ENCODE data around the gene OR1F1. TPM values are rescaled to one million over a fixed set of nuclear protein-coding genes. Genes with fewer than 3 reads are reported as not detected.
"Not testable (repeated sequence)": the region's sequence is repeated elsewhere in the genome, so short reads cannot be mapped to it uniquely, and the experiment has no call there.

The OR1F1 gene
- total RNA-seq = not detected

- Mint-ChIP-seq H3K4me3 (peak within 1 kb of the TSS; percentile 73), H3K9me3 (no peaks in the 10 kb centered on the region), H3K4me1 (peaks cover 43% of the 10 kb centered on the region), H3K27ac (peak within 1 kb of the TSS; percentile 68), H3K27me3 (peaks cover 81% of the 10 kb centered on the region), H3K36me3 (no peaks in the 10 kb centered on the region)
- ATAC-seq (ENCODE audit: low read depth) (peak; percentile 59), DNase-seq (peak; percentile 74)
- POLR2A ChIA-PET = interaction anchor here (0.6 to 1.7 kb wide), 8 partner anchors 17 to 269 kb away, joined by 3 to 7 read pairs (median 4); partner anchors contain the start of genes ZNF174, ZNF200, ZNF263 and ZSCAN32
Observed at GRCh38 chr16:3187798-3188674, at the start of gene OR1F1. Gene OR1F1, plus strand, starts transcription at chr16:3188204.

- Mint-ChIP-seq H3K4me1 (peaks cover 14% of the 10 kb centered on the region), H3K36me3 (peaks cover 8% of the 10 kb centered on the region), H3K27ac (no peak overlapping the region), H3K27me3 (no peaks in the 10 kb centered on the region), H3K9me3 (no peaks in the 10 kb centered on the region), H3K4me3 (no peak overlapping the region)
- DNase-seq (no peak), ATAC-seq (ENCODE audit: low read depth) (no peak)
- POLR2A ChIA-PET = interaction anchor here (1.9 kb wide), 1 partner anchor 12 kb away, joined by 6 read pairs; no protein-coding TSS in a partner anchor
Observed at GRCh38 chr16:3138342-3138741, 49.7 kb upstream of the OR1F1 start.

GRCh38 chr16:3138823-3139426, 49.1 kb upstream of the OR1F1 start:
- Mint-ChIP-seq H3K4me3 (no peak overlapping the region), H3K9me3 (no peaks in the 10 kb centered on the region), H3K4me1 (peaks cover 10% of the 10 kb centered on the region), H3K36me3 (peaks cover 8% of the 10 kb centered on the region), H3K27ac (no peak overlapping the region), H3K27me3 (no peaks in the 10 kb centered on the region)
- ATAC-seq (ENCODE audit: low read depth) (no peak), DNase-seq (no peak)
- POLR2A ChIA-PET = interaction anchor here (1.9 kb wide), 1 partner anchor 12 kb away, joined by 6 read pairs; no protein-coding TSS in a partner anchor

- not testable (repeated sequence) for DNase-seq; H3K27ac Mint-ChIP-seq; H3K4me1 Mint-ChIP-seq; ATAC-seq (ENCODE audit: low read depth); H3K9me3 Mint-ChIP-seq; H3K4me3 Mint-ChIP-seq; H3K36me3 Mint-ChIP-seq; H3K27me3 Mint-ChIP-seq
- POLR2A ChIA-PET = interaction anchor here (1.5 kb wide), 1 partner anchor 11 kb away, joined by 3 read pairs; no protein-coding TSS in a partner anchor
Observed at GRCh38 chr16:3139561-3139960, 48.4 kb upstream of the OR1F1 start.

- Mint-ChIP-seq H3K4me3 (no peak overlapping the region), H3K4me1 (peaks cover 6% of the 10 kb centered on the region), H3K36me3 (peaks cover 8% of the 10 kb centered on the region), H3K27me3 (no peaks in the 10 kb centered on the region), H3K27ac (no peak overlapping the region), H3K9me3 (no peaks in the 10 kb centered on the region)
- ATAC-seq (ENCODE audit: low read depth) = no peak
- no peak for DNase-seq
- POLR2A ChIA-PET = interaction anchor here (1.5 kb wide), 1 partner anchor 10 kb away, joined by 3 read pairs; no protein-coding TSS in a partner anchor
Observed at GRCh38 chr16:3140603-3141427, 47.2 kb upstream of the OR1F1 start.

GRCh38 chr16:3141781-3142311, 46.2 kb upstream of the OR1F1 start:
- H3K27me3 Mint-ChIP-seq = no peaks in the 10 kb centered on the region
- H3K36me3 Mint-ChIP-seq = peaks cover 8% of the 10 kb centered on the region
- no peaks in the 10 kb centered on the region for H3K9me3 Mint-ChIP-seq
- POLR2A ChIA-PET = no interaction called here
- ATAC-seq (ENCODE audit: low read depth) (no peak), DNase-seq (no peak)
- no peak overlapping the region for H3K4me3 Mint-ChIP-seq
- no peak overlapping the region for H3K27ac Mint-ChIP-seq
- peaks cover 2% of the 10 kb centered on the region for H3K4me1 Mint-ChIP-seq

GRCh38 chr16:3142327-3142726, 45.7 kb upstream of the OR1F1 start:
- POLR2A ChIA-PET = no interaction called here
- ATAC-seq (ENCODE audit: low read depth) (no peak), DNase-seq (no peak)

GRCh38 chr16:3142770-3143169, 45.2 kb upstream of the OR1F1 start:
- ATAC-seq (ENCODE audit: low read depth) (no peak), DNase-seq (no peak)
- peaks cover 8% of the 10 kb centered on the region for H3K36me3 Mint-ChIP-seq
- H3K27me3 Mint-ChIP-seq = no peaks in the 10 kb centered on the region
- H3K9me3 Mint-ChIP-seq = no peaks in the 10 kb centered on the region
- no peak overlapping the region for H3K27ac Mint-ChIP-seq
- H3K4me1 Mint-ChIP-seq = peaks cover 2% of the 10 kb centered on the region
- POLR2A ChIA-PET = no interaction called here
- no peak overlapping the region for H3K4me3 Mint-ChIP-seq

More at GRCh38 chr16:3142327-3142726, 45.7 kb upstream of the OR1F1 start:
- no peaks in the 10 kb centered on the region for H3K27me3 Mint-ChIP-seq
- no peaks in the 10 kb centered on the region for H3K9me3 Mint-ChIP-seq
- H3K27ac Mint-ChIP-seq = no peak overlapping the region
- no peak overlapping the region for H3K4me3 Mint-ChIP-seq
- H3K36me3 Mint-ChIP-seq = peaks cover 8% of the 10 kb centered on the region
- peaks cover 2% of the 10 kb centered on the region for H3K4me1 Mint-ChIP-seq

GRCh38 chr16:3143189-3143588, 44.8 kb upstream of the OR1F1 start:
- H3K27ac Mint-ChIP-seq = no peak overlapping the region
- POLR2A ChIA-PET = interaction anchor here (0.8 kb wide), 1 partner anchor 8 kb away, joined by 7 read pairs; the partner anchor contains the start of gene ZNF213
- H3K4me3 Mint-ChIP-seq = no peak overlapping the region
- H3K4me1 Mint-ChIP-seq = no peaks in the 10 kb centered on the region
- H3K36me3 Mint-ChIP-seq = peaks cover 8% of the 10 kb centered on the region
- H3K27me3 Mint-ChIP-seq = no peaks in the 10 kb centered on the region
- ATAC-seq (ENCODE audit: low read depth) (no peak), DNase-seq (no peak)
- H3K9me3 Mint-ChIP-seq = no peaks in the 10 kb centered on the region

- POLR2A ChIA-PET = interaction anchor here (0.8 kb wide), 1 partner anchor 8 kb away, joined by 7 read pairs; the partner anchor contains the start of gene ZNF213
- DNase-seq (no peak), ATAC-seq (ENCODE audit: low read depth) (no peak)
- Mint-ChIP-seq H3K4me3 (no peak overlapping the region), H3K9me3 (no peaks in the 10 kb centered on the region), H3K27me3 (no peaks in the 10 kb centered on the region), H3K27ac (no peak overlapping the region), H3K4me1 (no peaks in the 10 kb centered on the region), H3K36me3 (peaks cover 8% of the 10 kb centered on the region)
Observed at GRCh38 chr16:3143598-3144320, 44.2 kb upstream of the OR1F1 start.

GRCh38 chr16:3144321-3144983, 43.6 kb upstream of the OR1F1 start:
- peaks cover 6% of the 10 kb centered on the region for H3K36me3 Mint-ChIP-seq
- H3K27me3 Mint-ChIP-seq = no peaks in the 10 kb centered on the region
- POLR2A ChIA-PET = no interaction called here
- peaks cover 2% of the 10 kb centered on the region for H3K4me1 Mint-ChIP-seq
- no peak overlapping the region for H3K27ac Mint-ChIP-seq
- no peaks in the 10 kb centered on the region for H3K9me3 Mint-ChIP-seq
- DNase-seq (no peak), ATAC-seq (ENCODE audit: low read depth) (no peak)
- H3K4me3 Mint-ChIP-seq = no peak overlapping the region

- no peak for DNase-seq
- H3K27ac Mint-ChIP-seq = no peak overlapping the region
- H3K36me3 Mint-ChIP-seq = peaks cover 6% of the 10 kb centered on the region
- H3K4me1 Mint-ChIP-seq = peaks cover 5% of the 10 kb centered on the region
- no peaks in the 10 kb centered on the region for H3K27me3 Mint-ChIP-seq
- no peak overlapping the region for H3K4me3 Mint-ChIP-seq
- POLR2A ChIA-PET = interaction anchor here (1.0 to 1.1 kb wide), 2 partner anchors 10 to 13 kb away, joined by 3 read pairs; partner anchors contain the start of gene ZNF213
- no peaks in the 10 kb centered on the region for H3K9me3 Mint-ChIP-seq
- no peak for ATAC-seq (ENCODE audit: low read depth)
Observed at GRCh38 chr16:3145151-3145550, 42.9 kb upstream of the OR1F1 start.

Measured in activated naive CD8-positive, alpha-beta T cell treated with anti-CD3 and anti-CD28 coated beads, Interleukin-2, amount 10 ng/mL, durations not matched to agents 7 days and 5 days (primary cell).